GM12878 (cell line): ENCODE data around the gene HENMT1. TPM values are rescaled to one million over a fixed set of nuclear protein-coding genes. Genes with fewer than 3 reads are reported as not detected.

Experiments
- ATAC-seq: fragments of 200-7000 bp; cut with Tn5 transposase; 3 replicates; pipeline ENCODE4 v1.9.1; 2020; ENCODE audit warnings: mild to moderate bottlenecking, moderate library complexity
- BruUV-seq: library from RNA; stranded (reverse); fragments of 400-500 nt; replicated peaks from 2 replicates; lab custom pipeline; 2021; lab: Mats Ljungman, UMichigan
- CTCF ChIA-PET: fragments of 300-600 bp; sonication (Branson Sonifier 250); formaldehyde crosslinking; extraction: SDS; loops from one replicate; lab custom pipeline; 2021; ENCODE audit warnings: inconsistent platforms; lab: Yijun Ruan, JAX
- POLR2A ChIA-PET: fragments of 350-600 bp; formaldehyde crosslinking; extraction: SDS; loops from one replicate; lab custom pipeline; 2021; ENCODE audit warnings: inconsistent platforms; lab: Charles Lee
- RAD21 ChIA-PET: fragments of 300-600 bp; sonication (Branson Sonifier 250); formaldehyde crosslinking; loops from one replicate; lab custom pipeline; 2023; ENCODE audit warnings: antibody characterized with exemption; ENCODE audit not compliant: unreplicated experiment; lab: Charles Lee
- SMC1A ChIA-PET: fragments of 300-600 bp; sonication (Branson Sonifier 250); formaldehyde crosslinking; loops from one replicate; lab custom pipeline; 2023; ENCODE audit not compliant: unreplicated experiment, uncharacterized antibody; lab: Charles Lee
- DNase-seq: peaks from one replicate; pipeline ENCODE4 v3.0.0-alpha.2; 2011; ENCODE audit warnings: low read depth, low spot score
- FAIRE-seq: peaks from 3 replicates; lab custom pipeline; 2011; peaks lifted over from hg19 to GRCh38; lab: Jason Lieb, UNC
- H2AFZ ChIP-seq: 2 replicates; pipeline ENCODE4 v1.6.0; 2011; ENCODE audit warnings: low read depth, low read length, control low read depth; ENCODE audit not compliant: control insufficient read depth
- H3K27ac ChIP-seq: 2 replicates; pipeline ENCODE4 v1.5.1; 2011; ENCODE audit warnings: control low read depth; ENCODE audit not compliant: control insufficient read depth, insufficient read depth
- H3K27me3 ChIP-seq, 2 experiments: replicated peaks in 1 of 2; 2 replicates each; pipeline versions ENCODE4 v1.6.0 to v1.6.1; 2011; ENCODE audit warnings: low read length in 1 of 2; ENCODE audit not compliant: control insufficient read depth in 2 of 2, insufficient read depth in 2 of 2
- H3K36me3 ChIP-seq, 2 experiments: 2 replicates each; pipeline ENCODE4 v1.5.1; 2011; ENCODE audit warnings: low read length in 1 of 2; ENCODE audit not compliant: control insufficient read depth in 2 of 2, insufficient read depth in 2 of 2
- H3K4me1 ChIP-seq: 2 replicates; pipeline ENCODE4 v1.6.1; 2011; ENCODE audit warnings: mild to moderate bottlenecking, low read length, moderate library complexity, mixed read lengths; ENCODE audit not compliant: control insufficient read depth, insufficient read depth
- H3K4me2 ChIP-seq: 2 replicates; pipeline ENCODE4 v1.6.0; 2011; ENCODE audit warnings: control low read depth; ENCODE audit not compliant: control insufficient read depth, insufficient read depth
- H3K4me3 ChIP-seq: fragments of 200-600 bp; sonication (generic); 2 replicates; pipeline ENCODE4 v1.5.1; 2016
- H3K79me2 ChIP-seq: 2 replicates; pipeline ENCODE4 v1.6.0; 2011; ENCODE audit warnings: low read length; ENCODE audit not compliant: control insufficient read depth, insufficient read depth
- H3K9ac ChIP-seq: 2 replicates; pipeline ENCODE4 v1.8.0; 2011; ENCODE audit warnings: low read length, control low read depth, mixed read lengths; ENCODE audit not compliant: control insufficient read depth, insufficient read depth
- H3K9me3 ChIP-seq: replicated peaks from 3 replicates; pipeline ENCODE4 v1.5.1; 2011; ENCODE audit warnings: mild to moderate bottlenecking, low read length; ENCODE audit not compliant: control insufficient read depth, insufficient read depth
- H4K20me1 ChIP-seq: 2 replicates; pipeline ENCODE4 v1.6.0; 2011; ENCODE audit not compliant: control insufficient read depth, insufficient read depth
- BHLHE40 ChIP-seq, 2 experiments: fragments of 450-650 bp in 1 of 2; IDR thresholded peaks; 2 replicates each; pipeline ENCODE4 v1.6.1; 2011 to 2017; ENCODE audit warnings: low read depth in 2 of 2, borderline replicate concordance in 1 of 2, improper control_type of control experiment in 1 of 2, low read length in 1 of 2, mild to moderate bottlenecking in 1 of 2
- CREB1 ChIP-seq: IDR thresholded peaks from 2 replicates; pipeline ENCODE4 v1.6.1; 2012; ENCODE audit warnings: low read depth, mild to moderate bottlenecking, inconsistent platforms
- MTA2 ChIP-seq: fragments of 450-650 bp; IDR thresholded peaks from 2 replicates; pipeline ENCODE4 v1.6.1; 2016; ENCODE audit warnings: low read depth, mild to moderate bottlenecking, moderate library complexity
- MYB ChIP-seq: fragments of 150-350 bp; IDR thresholded peaks from 2 replicates; pipeline ENCODE4 v1.6.1; 2014; ENCODE audit warnings: mild to moderate bottlenecking, low read depth, low read length, borderline replicate concordance
- NFIC ChIP-seq: IDR thresholded peaks from 2 replicates; pipeline ENCODE4 v1.6.1; 2012; ENCODE audit warnings: low read depth, mild to moderate bottlenecking, inconsistent platforms, low read length, moderate library complexity
- RAD21 ChIP-seq: IDR thresholded peaks from 2 replicates; pipeline ENCODE4 v1.6.1; 2011; ENCODE audit warnings: mild to moderate bottlenecking, low read depth, low read length, moderate library complexity; ENCODE audit not compliant: insufficient read depth
- RBBP5 ChIP-seq: fragments of 200-600 bp; sonication (generic); conservative IDR thresholded peaks from 2 replicates; pipeline ENCODE4 v1.6.1; 2016
- RUNX3 ChIP-seq: IDR thresholded peaks from 2 replicates; pipeline ENCODE4 v1.6.1; 2012; ENCODE audit warnings: low read length, inconsistent platforms
- SIN3A ChIP-seq: IDR thresholded peaks from 2 replicates; pipeline ENCODE4 v1.6.1; 2012; ENCODE audit warnings: low read depth, low read length, improper control_type of control experiment
- SMC3 ChIP-seq: IDR thresholded peaks from 2 replicates; pipeline ENCODE4 v1.6.1; 2011; ENCODE audit warnings: low read length, improper control_type of control experiment, borderline replicate concordance
- TCF7 ChIP-seq: IDR thresholded peaks from 2 replicates; pipeline ENCODE4 v1.6.1; 2014; ENCODE audit warnings: antibody characterized with exemption, borderline replicate concordance
- ZNF24 ChIP-seq: fragments of 450-650 bp; IDR thresholded peaks from 2 replicates; pipeline ENCODE4 v1.6.1; 2017; ENCODE audit warnings: antibody characterized with exemption, mild to moderate bottlenecking
- WGBS: methylation state at CpG from one replicate; pipeline ENCODE4 v1.1.6; 2016; ENCODE audit warnings: low lambda C conversion rate; ENCODE audit not compliant: insufficient replicate concordance, insufficient coverage; ENCODE audit errors: missing lambda C conversion rate; 5-methylcytosine and 5-hydroxymethylcytosine counted together
- in situ Hi-C: fragments of 300-500 bp; cut with MboI; formaldehyde crosslinking; loops from 9 replicates; pipeline ENCODE4 v1.14.3; 2018; ENCODE audit warnings: mixed read lengths
- intact Hi-C: fragments of 100-400 bp; cut with micrococcal nuclease; formaldehyde crosslinking; loops from one replicate; pipeline ENCODE4 v1.14.2; 2022; ENCODE audit not compliant: unreplicated experiment
- polyA plus RNA-seq, 11 experiments: library from polyadenylated mRNA; depleted of rRNA in 4 of 11; unstranded in 6 of 11; stranded (reverse) in 5 of 11; fragments of >200 nt; fragmentation: Nextera tagmentation in 4 of 11; fragmentation: Illumina TruSeq in 1 of 11; extraction: Ambion mirVana in 4 of 11; extraction: Trizol in 1 of 11; gene quantifications; 1 replicate in 1 of 11; 2 replicates in 10 of 11; pipeline versions ENCODE4 v1.2.1 to v1.2.3, GENCODE V29; 2011 to 2016; ENCODE audit warnings: inconsistent platforms in 2 of 11, missing spikeins in 2 of 11, low read depth in 1 of 11
- total RNA-seq, 4 experiments: library from RNA; depleted of rRNA in 3 of 4; stranded (reverse); fragments of >200 nt in 3 of 4; fragmentation: Illumina TruSeq in 1 of 4; extraction: Trizol in 1 of 4; gene quantifications; 2 replicates each; pipeline versions ENCODE4 v1.2.1 to v1.2.3, GENCODE V29; 2013 to 2021
- TF ChIP-seq, protein P1 (sequence below), 3 experiments: IDR thresholded peaks in 2 of 3; conservative IDR thresholded peaks in 1 of 3; 2 replicates each; pipeline ENCODE4 v1.5.1; 2011; ENCODE audit warnings: low read depth in 3 of 3, low read length in 3 of 3, mild to moderate bottlenecking in 3 of 3, control low read depth in 2 of 3, moderate library complexity in 2 of 3, inconsistent platforms in 1 of 3, mixed read lengths in 1 of 3; ENCODE audit not compliant: control insufficient read depth in 2 of 3, insufficient read depth in 1 of 3; ENCODE audit errors: extremely low read depth in 1 of 3
- TF ChIP-seq, protein P2 (sequence below): fragments of 450-650 bp; IDR thresholded peaks from 2 replicates; pipeline ENCODE4 v1.6.1; 2018; ENCODE audit warnings: mild to moderate bottlenecking, low read depth, moderate library complexity; ENCODE audit not compliant: partially characterized antibody

The HENMT1 gene
- total and polyA plus RNA-seq, 10 of the 15 experiments (the other 5 are each of a cell fraction or from before 2014, with no cell fraction given), result 4.4 to 15.6 (median 10.4) TPM

DNA sequence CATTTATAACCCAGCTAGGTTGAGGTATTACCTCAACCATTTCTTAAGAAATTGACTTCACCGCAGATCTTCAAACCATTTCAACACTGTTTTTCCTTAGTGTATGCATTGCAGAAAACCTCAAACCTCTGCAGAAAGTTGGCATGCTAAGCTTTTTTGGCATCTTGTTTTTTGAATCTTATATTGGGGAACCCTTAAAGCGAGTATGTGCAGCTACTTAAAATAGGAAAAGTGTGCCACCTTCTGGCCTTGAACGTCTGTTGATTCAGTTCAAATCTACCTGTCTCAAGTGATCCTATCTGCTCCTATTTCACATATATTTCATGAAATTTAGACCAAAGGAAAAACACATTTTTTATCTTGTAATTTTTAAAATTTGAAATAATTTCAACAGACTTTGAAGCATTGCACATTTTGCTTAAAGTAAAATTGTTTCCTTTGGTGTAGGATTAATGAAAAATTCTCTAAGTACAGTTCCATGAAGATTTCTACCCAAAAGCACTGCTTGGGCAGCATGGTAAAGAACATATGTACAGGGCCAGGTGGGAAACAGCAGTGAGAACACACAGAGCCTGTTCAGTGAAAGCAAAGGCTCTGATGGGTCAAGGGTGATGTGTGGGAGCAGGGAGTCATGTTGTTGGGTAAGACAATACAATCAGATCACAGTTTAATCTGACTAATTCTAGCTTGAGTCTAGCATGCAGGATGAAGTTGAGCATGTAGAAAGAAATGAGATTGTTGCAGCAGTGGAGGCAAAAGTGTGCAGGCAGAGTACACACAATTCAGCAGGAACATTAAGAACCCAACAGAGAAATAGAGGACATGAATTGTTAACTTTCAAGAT, 17.2 kb downstream of the HENMT1 start:
- Histone ChIP-seq H3K36me3 (no peaks in the 10 kb centered on the region), H3K27me3 (no peaks in the 10 kb centered on the region), H3K4me2 (no peak overlapping the region), H3K27ac (no peak overlapping the region), H3K4me3 (no peak overlapping the region), H3K9me3 (no peaks in the 10 kb centered on the region), H3K4me1 (peaks cover 3% of the 10 kb centered on the region; the same call in 1 of the 2 replicates), H3K79me2 (no peaks in the 10 kb centered on the region), H4K20me1 (no peaks in the 10 kb centered on the region), H2AFZ (no peak overlapping the region), H3K9ac (no peak overlapping the region)
- ATAC-seq (peak; percentile 86), FAIRE-seq (peak; percentile 94), DNase-seq (peak; percentile 16)
- WGBS, result 0% methylated on average over 3 of the region's 3 CpGs
- no TSS peak for BruUV-seq
- POLR2A ChIA-PET, result no interaction called here
- in situ Hi-C loops, result loop anchor here (5.0 kb wide), 1 partner anchor 141 kb away; no protein-coding TSS in a partner anchor
- no peak for TF ChIP-seq ZNF24
- TF ChIP-seq MTA2, result no peak
- peak; percentile 77; the same call in 1 of the 2 replicates for TF ChIP-seq SMC3
- no peak for TF ChIP-seq RUNX3
- TF ChIP-seq, protein P1, sequence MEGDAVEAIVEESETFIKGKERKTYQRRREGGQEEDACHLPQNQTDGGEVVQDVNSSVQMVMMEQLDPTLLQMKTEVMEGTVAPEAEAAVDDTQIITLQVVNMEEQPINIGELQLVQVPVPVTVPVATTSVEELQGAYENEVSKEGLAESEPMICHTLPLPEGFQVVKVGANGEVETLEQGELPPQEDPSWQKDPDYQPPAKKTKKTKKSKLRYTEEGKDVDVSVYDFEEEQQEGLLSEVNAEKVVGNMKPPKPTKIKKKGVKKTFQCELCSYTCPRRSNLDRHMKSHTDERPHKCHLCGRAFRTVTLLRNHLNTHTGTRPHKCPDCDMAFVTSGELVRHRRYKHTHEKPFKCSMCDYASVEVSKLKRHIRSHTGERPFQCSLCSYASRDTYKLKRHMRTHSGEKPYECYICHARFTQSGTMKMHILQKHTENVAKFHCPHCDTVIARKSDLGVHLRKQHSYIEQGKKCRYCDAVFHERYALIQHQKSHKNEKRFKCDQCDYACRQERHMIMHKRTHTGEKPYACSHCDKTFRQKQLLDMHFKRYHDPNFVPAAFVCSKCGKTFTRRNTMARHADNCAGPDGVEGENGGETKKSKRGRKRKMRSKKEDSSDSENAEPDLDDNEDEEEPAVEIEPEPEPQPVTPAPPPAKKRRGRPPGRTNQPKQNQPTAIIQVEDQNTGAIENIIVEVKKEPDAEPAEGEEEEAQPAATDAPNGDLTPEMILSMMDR (IDR thresholded peaks at IDR 0.05 in 2 of 3, conservative IDR thresholded peaks at IDR 0.05 in 1 of 3; ENCODE audit: control insufficient read depth in 2 of 3, extremely low read depth in 1 of 3, insufficient read depth in 1 of 3, low read depth in 3 of 3, low read length in 3 of 3), result peak; percentile 36 to 69 (median 47); a peak in 5 of 6 replicates
- TF ChIP-seq NFIC, result no peak
- TF ChIP-seq CREB1, result no peak
- TF ChIP-seq RBBP5, result no peak
- peak; percentile 71 for TF ChIP-seq RAD21
- TF ChIP-seq MYB, result no peak
- TF ChIP-seq SIN3A, result no peak
- TF ChIP-seq, protein P2, sequence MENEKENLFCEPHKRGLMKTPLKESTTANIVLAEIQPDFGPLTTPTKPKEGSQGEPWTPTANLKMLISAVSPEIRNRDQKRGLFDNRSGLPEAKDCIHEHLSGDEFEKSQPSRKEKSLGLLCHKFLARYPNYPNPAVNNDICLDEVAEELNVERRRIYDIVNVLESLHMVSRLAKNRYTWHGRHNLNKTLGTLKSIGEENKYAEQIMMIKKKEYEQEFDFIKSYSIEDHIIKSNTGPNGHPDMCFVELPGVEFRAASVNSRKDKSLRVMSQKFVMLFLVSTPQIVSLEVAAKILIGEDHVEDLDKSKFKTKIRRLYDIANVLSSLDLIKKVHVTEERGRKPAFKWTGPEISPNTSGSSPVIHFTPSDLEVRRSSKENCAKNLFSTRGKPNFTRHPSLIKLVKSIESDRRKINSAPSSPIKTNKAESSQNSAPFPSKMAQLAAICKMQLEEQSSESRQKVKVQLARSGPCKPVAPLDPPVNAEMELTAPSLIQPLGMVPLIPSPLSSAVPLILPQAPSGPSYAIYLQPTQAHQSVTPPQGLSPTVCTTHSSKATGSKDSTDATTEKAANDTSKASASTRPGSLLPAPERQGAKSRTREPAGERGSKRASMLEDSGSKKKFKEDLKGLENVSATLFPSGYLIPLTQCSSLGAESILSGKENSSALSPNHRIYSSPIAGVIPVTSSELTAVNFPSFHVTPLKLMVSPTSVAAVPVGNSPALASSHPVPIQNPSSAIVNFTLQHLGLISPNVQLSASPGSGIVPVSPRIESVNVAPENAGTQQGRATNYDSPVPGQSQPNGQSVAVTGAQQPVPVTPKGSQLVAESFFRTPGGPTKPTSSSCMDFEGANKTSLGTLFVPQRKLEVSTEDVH, result no peak
- no peak for TF ChIP-seq TCF7
- TF ChIP-seq BHLHE40 (IDR thresholded peaks at IDR 0.05; ENCODE audit: borderline replicate concordance in 1 of 2, low read depth in 2 of 2, low read length in 1 of 2), result no peak
- intact Hi-C loops, result loop anchor here (1.0 to 2.0 kb wide), 2 partner anchors 83 to 131 kb away; partner anchors contain the start of gene EEIG2
- CTCF ChIA-PET, result interaction anchor here (0.8 to 3.1 kb wide), 31 partner anchors 8 to 865 kb away, joined by 3 to 73 read pairs (median 4); partner anchors contain the start of genes EEIG2, HENMT1 and PRPF38B
- RAD21 ChIA-PET, result interaction anchor here (0.6 to 2.9 kb wide), 13 partner anchors 18 to 868 kb away, joined by 3 to 31 read pairs (median 3); partner anchors contain the start of gene EEIG2
- SMC1A ChIA-PET, result interaction anchor here (0.6 to 3.0 kb wide), 19 partner anchors 9 to 864 kb away, joined by 3 to 60 read pairs (median 4); partner anchors contain the start of gene EEIG2
